Nephron (organoid): ENCODE measurements around the gene CHSY1.
A peak's percentile ranks its signal among the peaks of the same experiment; 100 is the strongest.

Experiments used
- H3K27ac Mint-ChIP-seq, 3 experiments: 2 replicates each; pipeline ENCODE4 v1.8.0; 2020; ENCODE audit warnings: mixed read lengths in 3 of 3, mild to moderate bottlenecking in 2 of 3, moderate library complexity in 1 of 3
- H3K27me3 Mint-ChIP-seq: 2 replicates; pipeline ENCODE4 v1.8.0; 2021; ENCODE audit warnings: low read depth, mild to moderate bottlenecking, moderate library complexity, mixed read lengths
- H3K36me3 Mint-ChIP-seq: 2 replicates; pipeline ENCODE4 v1.8.0; 2020; ENCODE audit warnings: low read depth, mixed read lengths
- H3K4me1 Mint-ChIP-seq: 2 replicates; pipeline ENCODE4 v1.8.0; 2020; ENCODE audit warnings: mixed read lengths
- H3K4me3 Mint-ChIP-seq, 3 experiments: 2 replicates each; pipeline ENCODE4 v1.8.0; 2020; ENCODE audit warnings: mild to moderate bottlenecking in 3 of 3, mixed read lengths in 3 of 3, moderate library complexity in 2 of 3
- H3K9me3 Mint-ChIP-seq: 2 replicates; pipeline ENCODE4 v1.8.0; 2020; ENCODE audit warnings: mixed read lengths
- TF ChIP-seq, protein P1 (sequence below), 3 experiments: fragments of 200-600 bp; sonication (generic); IDR thresholded peaks; one replicate each; pipeline ENCODE4 v1.5.0; 2021; ENCODE audit warnings: antibody characterized with exemption in 3 of 3; ENCODE audit not compliant: unreplicated experiment in 3 of 3

The CHSY1 gene

DNA sequence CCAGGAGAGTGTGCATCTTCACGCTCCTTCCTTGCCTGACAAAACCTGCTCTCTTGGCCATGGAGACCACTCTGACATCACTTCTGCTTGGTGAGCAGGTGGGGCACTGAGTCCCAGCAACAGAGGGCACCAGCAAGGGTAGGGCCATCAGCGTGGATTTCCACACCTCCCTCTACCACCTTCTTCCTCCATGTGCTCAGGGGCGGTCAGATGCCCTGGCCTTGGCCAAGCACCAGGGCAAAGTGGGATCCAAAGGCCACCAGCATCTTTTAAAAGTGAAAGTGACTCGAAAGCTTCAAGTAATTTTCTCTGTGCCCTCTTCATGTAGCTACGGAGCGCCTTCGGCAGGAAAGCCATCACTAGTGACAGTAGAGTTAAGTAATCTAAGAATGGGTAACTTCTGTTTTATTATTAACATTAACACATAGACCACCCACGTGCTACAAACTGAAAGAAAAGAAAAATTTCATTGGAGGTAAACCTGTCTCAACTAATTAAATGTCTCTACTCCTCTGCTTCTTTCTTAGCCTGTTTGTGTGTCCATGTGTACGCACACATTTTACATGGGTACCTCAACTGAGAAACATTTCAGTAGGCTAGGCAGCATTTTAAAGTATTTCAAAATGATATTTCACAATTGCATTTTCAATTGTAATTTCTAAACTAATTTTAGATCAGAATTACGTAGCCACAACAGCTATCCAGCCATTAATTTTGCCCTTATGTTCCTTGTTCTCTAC is 57.9 kb downstream of the CHSY1 start:
- H3K4me3 Mint-ChIP-seq: peak overlapping the region in 1 of 3 experiments; percentile 21
- no peaks in the 10 kb centered on the region for H3K9me3 Mint-ChIP-seq
- TF ChIP-seq, protein P1, sequence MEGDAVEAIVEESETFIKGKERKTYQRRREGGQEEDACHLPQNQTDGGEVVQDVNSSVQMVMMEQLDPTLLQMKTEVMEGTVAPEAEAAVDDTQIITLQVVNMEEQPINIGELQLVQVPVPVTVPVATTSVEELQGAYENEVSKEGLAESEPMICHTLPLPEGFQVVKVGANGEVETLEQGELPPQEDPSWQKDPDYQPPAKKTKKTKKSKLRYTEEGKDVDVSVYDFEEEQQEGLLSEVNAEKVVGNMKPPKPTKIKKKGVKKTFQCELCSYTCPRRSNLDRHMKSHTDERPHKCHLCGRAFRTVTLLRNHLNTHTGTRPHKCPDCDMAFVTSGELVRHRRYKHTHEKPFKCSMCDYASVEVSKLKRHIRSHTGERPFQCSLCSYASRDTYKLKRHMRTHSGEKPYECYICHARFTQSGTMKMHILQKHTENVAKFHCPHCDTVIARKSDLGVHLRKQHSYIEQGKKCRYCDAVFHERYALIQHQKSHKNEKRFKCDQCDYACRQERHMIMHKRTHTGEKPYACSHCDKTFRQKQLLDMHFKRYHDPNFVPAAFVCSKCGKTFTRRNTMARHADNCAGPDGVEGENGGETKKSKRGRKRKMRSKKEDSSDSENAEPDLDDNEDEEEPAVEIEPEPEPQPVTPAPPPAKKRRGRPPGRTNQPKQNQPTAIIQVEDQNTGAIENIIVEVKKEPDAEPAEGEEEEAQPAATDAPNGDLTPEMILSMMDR (IDR thresholded peaks at IDR 0.05; ENCODE audit: unreplicated experiment in 3 of 3): no peak
- peaks cover 83% of the 10 kb centered on the region for H3K4me1 Mint-ChIP-seq
- no peaks in the 10 kb centered on the region for H3K36me3 Mint-ChIP-seq
- H3K27ac Mint-ChIP-seq: peak overlapping the region; percentile 22 to 70 (median 46)
- H3K27me3 Mint-ChIP-seq: no peaks in the 10 kb centered on the region

DNA sequence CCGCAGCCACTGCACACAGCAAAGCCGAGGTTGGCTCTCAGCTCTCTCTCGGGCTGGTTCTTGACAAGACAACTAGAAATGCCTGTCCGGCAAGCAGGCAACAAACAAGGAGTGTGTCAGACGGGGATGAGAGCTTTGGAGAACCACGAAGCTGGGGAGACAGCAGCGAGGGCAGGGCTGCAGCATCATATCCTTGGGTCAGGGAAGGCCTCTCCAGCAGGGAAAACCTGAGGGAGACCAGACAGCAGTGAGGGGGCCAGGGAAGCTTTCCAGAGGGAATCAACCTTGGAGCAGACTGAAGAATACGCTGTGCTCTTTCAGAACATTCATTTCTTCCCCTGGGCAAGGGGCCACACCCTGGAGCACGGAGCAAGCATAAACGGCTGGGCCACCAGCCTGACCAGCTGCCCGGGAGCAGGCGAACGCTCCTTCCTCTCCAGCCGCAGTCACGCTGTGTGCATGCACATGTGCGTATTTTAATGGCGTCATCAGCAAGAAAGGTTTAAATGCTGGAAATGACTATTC is 58.7 kb downstream of the CHSY1 start:
- Mint-ChIP-seq H3K27ac (peak overlapping the region; percentile 22 to 70 (median 58)), H3K9me3 (no peaks in the 10 kb centered on the region), H3K27me3 (no peaks in the 10 kb centered on the region), H3K4me3 (no peak overlapping the region), H3K36me3 (no peaks in the 10 kb centered on the region), H3K4me1 (peaks cover 80% of the 10 kb centered on the region)
- TF ChIP-seq, protein P1 (IDR thresholded peaks at IDR 0.05; ENCODE audit: unreplicated experiment in 3 of 3): no peak

- H3K27me3 Mint-ChIP-seq: no peaks in the 10 kb centered on the region
Measured at GRCh38 chr15:101192081-101192480, 59.8 kb downstream of the CHSY1 start.

GRCh38 chr15:101191242-101191641 is 60.6 kb downstream of the CHSY1 start:
- H3K36me3 Mint-ChIP-seq: peaks cover 5% of the 10 kb centered on the region
- TF ChIP-seq, protein P1 (IDR thresholded peaks at IDR 0.05; ENCODE audit: unreplicated experiment in 3 of 3): no peak

More at GRCh38 chr15:101192081-101192480, 59.8 kb downstream of the CHSY1 start:
- Mint-ChIP-seq H3K9me3 (no peaks in the 10 kb centered on the region), H3K27ac (peak overlapping the region; percentile 22 to 70 (median 58)), H3K4me3 (no peak overlapping the region), H3K4me1 (peaks cover 77% of the 10 kb centered on the region), H3K36me3 (peaks cover 5% of the 10 kb centered on the region)
- TF ChIP-seq, protein P1 (IDR thresholded peaks at IDR 0.05; ENCODE audit: unreplicated experiment in 3 of 3): no peak

GRCh38 chr15:101190092-101190595 is 61.7 kb downstream of the CHSY1 start:
- H3K4me1 Mint-ChIP-seq: peaks cover 68% of the 10 kb centered on the region
- H3K9me3 Mint-ChIP-seq: no peaks in the 10 kb centered on the region
- peaks cover 9% of the 10 kb centered on the region for H3K36me3 Mint-ChIP-seq
- TF ChIP-seq, protein P1 (IDR thresholded peaks at IDR 0.05; ENCODE audit: unreplicated experiment in 3 of 3): no peak
- H3K4me3 Mint-ChIP-seq: no peak overlapping the region
- peak overlapping the region; percentile 86 to 95 (median 86) for H3K27ac Mint-ChIP-seq
- H3K27me3 Mint-ChIP-seq: no peaks in the 10 kb centered on the region

More at GRCh38 chr15:101191242-101191641, 60.6 kb downstream of the CHSY1 start:
- Mint-ChIP-seq H3K27me3 (no peaks in the 10 kb centered on the region), H3K27ac (peak overlapping the region; percentile 86 to 95 (median 86)), H3K4me3 (no peak overlapping the region), H3K9me3 (no peaks in the 10 kb centered on the region), H3K4me1 (peaks cover 72% of the 10 kb centered on the region)
